NB4 (cell line): ENCODE results near the gene KLC3.

Source experiments
- DNase-seq: peaks from one replicate; pipeline ENCODE4 v3.0.0; 2010; ENCODE audit warnings: low read depth
- H3K4me3 ChIP-seq: one replicate; pipeline ENCODE4 v1.5.1; 2011; ENCODE audit warnings: mild to moderate bottlenecking, low read depth, low read length, moderate library complexity
- CTCF ChIP-seq: IDR thresholded peaks from one replicate; pipeline ENCODE4 v1.5.1; 2012; ENCODE audit warnings: low read depth, low read length
- MAX ChIP-seq: IDR thresholded peaks from 2 replicates; pipeline ENCODE4 v1.6.1; 2011; ENCODE audit warnings: low read depth, low read length
- MYC ChIP-seq: IDR thresholded peaks from 2 replicates; pipeline ENCODE4 v1.6.1; 2011; ENCODE audit warnings: low read depth, low read length
- POLR2A ChIP-seq: IDR thresholded peaks from 2 replicates; pipeline ENCODE4 v1.6.1; 2011; ENCODE audit warnings: mild to moderate bottlenecking; ENCODE audit not compliant: insufficient read length; ENCODE audit errors: extremely low read depth

The KLC3 gene

GRCh38 chr19:45358213-45358792, 17.8 kb downstream of the KLC3 start:
- DNase-seq, result no peak
- no peak for TF ChIP-seq MYC
- TF ChIP-seq MAX, result no peak
- H3K4me3 ChIP-seq, result no peak overlapping the region

- H3K4me3 ChIP-seq, result no peak overlapping the region
- TF ChIP-seq MYC (no peak), MAX (no peak), POLR2A (no peak), CTCF (no peak)
- DNase-seq, result no peak
These were observed 21.1 kb downstream of the KLC3 start for GRCh38 chr19:45361608-45362007.

- H3K4me3 ChIP-seq, result no peak overlapping the region
- TF ChIP-seq MAX, result no peak
- no peak for TF ChIP-seq CTCF
- no peak for TF ChIP-seq MYC
- TF ChIP-seq POLR2A, result no peak
- no peak for DNase-seq
These were observed 21.7 kb downstream of the KLC3 start for GRCh38 chr19:45362291-45362690.

- no peak for DNase-seq
- no peak for TF ChIP-seq MAX
- no peak for TF ChIP-seq CTCF
- TF ChIP-seq POLR2A, result no peak
- TF ChIP-seq MYC, result no peak
- no peak overlapping the region for H3K4me3 ChIP-seq
These were observed 23.4 kb downstream of the KLC3 start for GRCh38 chr19:45363861-45364459.

GRCh38 chr19:45364696-45365095, 24.1 kb downstream of the KLC3 start:
- no peak overlapping the region for H3K4me3 ChIP-seq
- TF ChIP-seq POLR2A (no peak), MYC (no peak), MAX (no peak), CTCF (no peak)

GRCh38 chr19:45368127-45368526, 27.6 kb downstream of the KLC3 start:
- H3K4me3 ChIP-seq, result no peak overlapping the region
- DNase-seq, result no peak
- no peak for TF ChIP-seq POLR2A
- no peak for TF ChIP-seq MYC
- TF ChIP-seq CTCF, result no peak
- no peak for TF ChIP-seq MAX

More at GRCh38 chr19:45364696-45365095, 24.1 kb downstream of the KLC3 start:
- DNase-seq, result no peak
